Measurements from ENCODE around the gene KERA.

Gene KERA

GRCh38 chr12:91073426-91073825 lies 15.6 kb upstream of the KERA start:
- DNase-seq (ENCODE audit: low read depth), result no peak

GRCh38 chr12:91072931-91073330 lies 15.1 kb upstream of the KERA start:
- DNase-seq (ENCODE audit: low read depth), result no peak

- no peak for DNase-seq (ENCODE audit: low read depth)
These were observed 13.1 kb upstream of the KERA start for GRCh38 chr12:91070936-91071335.

- DNase-seq (ENCODE audit: low read depth), result no peak
These were observed 7.6 kb upstream of the KERA start for GRCh38 chr12:91065396-91065795.

DNA sequence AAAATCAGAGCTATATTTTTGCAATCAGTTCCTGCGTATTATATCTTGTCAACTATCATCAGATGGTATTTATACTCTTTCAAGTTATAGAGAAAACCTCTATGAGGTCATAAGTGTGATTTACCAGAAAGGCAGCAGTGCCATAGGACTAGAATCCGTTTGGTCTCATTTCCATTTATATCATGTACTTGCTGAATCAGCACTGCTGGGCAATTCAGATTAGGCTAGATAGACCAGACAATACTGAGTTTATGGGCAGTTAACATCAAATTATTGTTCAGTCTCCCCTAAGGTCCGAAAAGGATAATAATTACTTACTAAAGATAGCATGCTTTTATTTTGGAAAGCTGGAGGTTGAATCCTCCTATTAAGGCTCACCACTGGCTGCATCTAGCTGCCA lies 6.8 kb upstream of the KERA start:
- DNase-seq (ENCODE audit: low read depth), result no peak

- DNase-seq (ENCODE audit: low read depth), result no peak
These were observed 3.3 kb upstream of the KERA start for GRCh38 chr12:91061091-91061490.

DNA sequence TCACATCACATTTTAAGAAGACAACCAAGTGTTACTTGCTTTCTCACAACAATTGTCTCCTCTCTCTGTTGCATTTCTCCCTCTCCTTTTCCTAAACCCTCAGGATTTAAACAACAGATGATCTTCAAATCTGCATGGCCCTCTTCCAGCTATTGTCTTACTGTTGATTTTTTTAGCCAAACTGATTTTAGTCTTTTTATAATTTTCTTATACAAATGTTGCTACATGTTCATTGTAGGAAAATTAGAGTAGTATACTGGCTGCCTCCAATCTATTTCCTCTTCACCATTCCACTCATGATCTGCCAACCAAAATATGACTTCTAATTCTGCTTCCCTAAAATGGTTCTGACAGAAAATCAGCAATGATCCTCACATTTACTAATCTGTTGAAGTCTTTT lies 1.4 kb upstream of the KERA start:
- no peak for DNase-seq (ENCODE audit: low read depth)

DNA sequence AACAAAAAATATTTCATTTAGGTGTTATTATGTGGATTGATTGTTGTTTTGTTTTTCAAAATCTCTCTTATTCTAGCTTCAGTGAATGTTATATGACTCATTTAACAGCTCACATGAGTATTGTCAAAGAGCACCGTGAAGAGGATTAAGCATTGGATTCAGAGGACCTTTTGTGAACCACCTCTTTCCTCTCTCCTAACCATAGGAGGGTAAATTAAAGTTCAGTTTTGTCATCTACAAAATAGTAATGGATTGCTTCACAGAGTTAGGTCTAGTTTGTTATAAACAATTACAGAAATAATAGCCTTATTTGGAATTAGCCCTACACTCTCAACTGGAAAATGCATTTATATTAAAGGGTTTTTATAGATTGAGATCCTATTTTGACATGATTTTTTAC lies 962 bp upstream of the KERA start:
- no peak for DNase-seq (ENCODE audit: low read depth)

DNA sequence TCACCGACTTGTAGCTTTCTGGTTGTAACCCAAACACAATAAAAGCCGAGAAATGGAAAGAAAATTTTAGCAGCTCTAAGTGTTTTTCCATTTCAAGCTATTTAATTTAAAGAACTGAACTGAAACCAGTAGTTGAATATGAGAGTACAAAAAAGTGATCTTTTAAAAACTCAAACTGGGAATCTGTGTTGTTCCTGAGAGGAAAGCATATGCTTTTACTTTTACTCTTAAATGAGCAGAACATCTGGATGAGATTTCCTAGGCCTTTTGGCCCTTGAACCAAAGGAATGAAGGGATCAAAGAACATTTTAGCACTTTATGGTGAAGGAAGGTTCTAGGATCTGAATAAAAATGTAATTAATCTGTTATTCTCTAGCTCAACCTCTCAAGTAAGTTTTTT lies 1.3 kb downstream of the KERA start:
- DNase-seq (ENCODE audit: low read depth), result no peak

DNA sequence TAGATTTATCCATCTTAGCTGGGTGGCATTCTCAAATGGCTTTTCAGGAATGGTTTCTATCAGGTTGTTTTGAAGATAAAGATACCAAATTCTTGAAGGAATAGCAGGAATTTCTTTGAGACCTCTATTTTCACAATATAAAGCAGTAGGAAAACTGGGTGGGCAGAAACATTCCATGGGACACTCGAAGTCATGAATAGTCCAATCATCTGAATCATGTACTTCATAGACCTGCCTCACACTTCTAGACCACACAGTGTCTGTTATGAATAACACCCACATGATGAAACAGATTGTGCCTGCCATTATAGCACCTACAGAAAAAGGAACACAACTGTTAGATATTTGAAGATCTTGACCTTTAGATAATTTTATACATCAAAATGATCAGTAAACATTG lies 1.8 kb downstream of the KERA start:
- DNase-seq (ENCODE audit: low read depth), result no peak

DNA sequence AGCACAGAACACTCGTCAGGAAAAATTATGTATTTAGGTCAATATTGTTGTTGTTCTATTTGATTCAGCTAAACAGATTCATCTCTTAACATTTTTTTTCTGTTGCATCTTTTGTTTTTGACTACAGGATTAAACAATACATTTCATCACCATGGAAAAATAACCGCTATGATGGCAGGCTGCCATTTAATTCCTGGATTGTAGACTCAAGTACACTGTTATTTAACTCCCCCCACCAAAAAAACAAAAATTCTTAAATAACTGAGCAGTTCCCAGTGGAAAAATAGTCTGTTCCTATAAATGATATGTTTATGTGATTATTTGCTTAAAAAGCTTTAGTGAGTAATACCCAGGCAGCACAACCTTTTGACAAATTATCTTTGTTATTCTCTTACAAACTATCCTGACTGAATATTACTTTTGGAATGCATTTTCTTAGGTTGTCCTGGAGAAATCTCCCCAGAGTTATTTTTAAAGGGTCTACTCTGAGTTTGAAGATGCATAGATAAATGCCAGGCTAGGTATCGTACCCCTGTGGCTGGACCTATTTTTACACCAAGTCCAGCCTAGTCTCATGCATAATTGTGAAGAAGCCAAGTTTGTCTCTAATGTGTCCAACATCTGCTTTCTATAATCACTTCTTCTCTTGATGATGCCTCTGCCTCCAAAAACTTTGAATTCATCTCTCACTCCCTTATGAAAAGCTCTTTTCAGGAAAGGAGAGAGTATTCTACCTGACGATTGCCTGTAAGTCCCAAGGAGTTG lies 3.7 kb downstream of the KERA start:
- peak; percentile 73 for DNase-seq (ENCODE audit: low read depth)

GRCh38 chr12:91052026-91052425 lies 5.8 kb downstream of the KERA start:
- DNase-seq (ENCODE audit: low read depth), result no peak

GRCh38 chr12:91044586-91044985 lies 13.2 kb downstream of the KERA start:
- DNase-seq (ENCODE audit: low read depth), result no peak

GRCh38 chr12:91043408-91043807 lies 14.4 kb downstream of the KERA start:
- DNase-seq (ENCODE audit: low read depth), result no peak

GRCh38 chr12:91040096-91040755 lies 17.6 kb downstream of the KERA start:
- no peak for DNase-seq (ENCODE audit: low read depth)

GRCh38 chr12:91037276-91037675 lies 20.5 kb downstream of the KERA start:
- DNase-seq (ENCODE audit: low read depth), result no peak

DNA sequence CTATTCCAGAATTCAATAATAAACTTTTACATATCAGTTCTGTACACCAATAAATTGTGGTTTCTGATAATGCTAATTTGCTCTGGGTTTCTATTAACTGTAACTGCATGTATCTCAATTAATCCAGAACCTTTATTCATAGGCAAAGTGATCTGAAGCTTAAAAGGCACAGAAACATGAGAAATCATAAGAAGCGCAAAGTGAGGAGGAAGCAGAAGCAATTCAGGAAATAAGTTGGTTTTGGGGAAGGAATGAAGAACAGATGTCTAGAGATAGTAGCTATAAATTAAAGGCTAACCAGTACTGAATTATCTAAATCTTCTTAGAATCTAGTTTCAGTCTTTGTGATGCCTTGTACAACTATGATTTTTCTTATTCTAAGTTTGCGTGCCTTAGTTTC lies 24.6 kb downstream of the KERA start:
- no peak for DNase-seq (ENCODE audit: low read depth)

- DNase-seq (ENCODE audit: low read depth), result peak; percentile 41
These were observed 34.4 kb downstream of the KERA start for GRCh38 chr12:91023326-91024004.

DNA sequence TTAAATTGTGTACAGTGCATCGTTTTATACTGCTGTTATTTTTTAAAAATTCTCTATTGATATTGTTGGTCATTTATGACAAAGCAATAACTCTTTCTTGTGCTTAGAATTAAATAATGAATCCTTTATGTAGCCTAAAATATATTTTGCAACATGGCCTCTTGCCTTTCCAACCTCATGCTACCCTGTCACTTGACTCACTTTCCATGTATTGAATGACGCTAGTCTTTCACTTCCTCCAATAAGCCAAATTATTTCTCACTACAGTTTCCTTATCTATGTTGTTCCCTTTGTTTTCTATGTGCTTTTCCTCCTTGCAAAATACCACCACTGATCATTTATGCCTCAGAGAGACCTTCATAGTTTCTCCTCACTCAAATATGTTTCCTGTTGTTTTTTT lies 36.7 kb downstream of the KERA start:
- no peak for DNase-seq (ENCODE audit: low read depth)

DNA sequence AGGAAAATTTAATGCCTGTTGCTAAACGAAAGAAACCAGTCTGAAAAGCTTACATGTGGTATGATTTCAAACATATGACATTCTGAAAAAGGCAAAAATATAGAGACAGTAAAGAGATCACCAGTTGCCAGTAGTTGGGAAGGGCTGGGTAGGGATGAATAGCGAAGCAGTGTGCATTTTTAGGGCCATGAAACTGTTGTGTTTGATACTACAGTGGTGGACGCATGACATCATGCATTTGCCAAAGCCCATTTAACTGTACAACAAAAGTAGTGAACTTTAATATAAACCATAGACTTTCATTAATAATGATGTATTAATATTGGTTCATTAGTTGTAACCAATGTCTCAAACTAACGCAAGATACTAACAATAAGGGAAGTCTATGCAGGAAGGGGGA lies 38.4 kb downstream of the KERA start:
- DNase-seq (ENCODE audit: low read depth), result no peak

GRCh38 chr12:91017511-91018263 lies 40.1 kb downstream of the KERA start:
- DNase-seq (ENCODE audit: low read depth), result no peak

DNA sequence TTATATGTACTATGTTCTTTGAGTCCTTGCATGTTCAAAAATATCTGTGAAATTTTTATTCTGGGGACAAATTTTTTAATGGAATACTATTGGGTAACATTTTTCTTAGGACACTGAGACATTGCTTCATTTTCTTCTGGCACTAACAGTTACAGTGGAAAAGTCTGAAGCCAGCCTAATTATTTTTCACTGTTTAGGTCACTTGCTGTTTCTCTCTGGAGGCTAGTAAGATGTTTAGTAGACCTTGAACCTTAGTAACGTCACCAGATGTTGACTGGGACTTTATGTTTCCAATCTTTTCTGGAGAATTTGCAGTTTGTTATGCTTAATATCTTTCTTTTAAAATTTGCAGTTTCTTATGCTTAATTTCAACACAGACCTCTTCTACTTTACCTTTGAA lies 40.8 kb downstream of the KERA start:
- no peak for DNase-seq (ENCODE audit: low read depth)

All from stromal cell of bone marrow (primary cell).